H9 (cell line): Measurements from ENCODE around the gene GABBR2. TPM values are rescaled to one million over a fixed set of nuclear protein-coding genes. Genes with fewer than 3 reads are reported as not detected.

Experiments used
- DNase-seq: peaks from one replicate; pipeline ENCODE4 v3.0.0-alpha.2; 2017
- H2AFZ ChIP-seq: one replicate; pipeline ENCODE4 v1.6.1; 2013; ENCODE audit warnings: mild to moderate bottlenecking, low read length, control low read depth, moderate library complexity
- H2AK5ac ChIP-seq: 2 replicates; pipeline ENCODE4 v1.6.1; 2013; ENCODE audit warnings: low read length, control low read depth, mixed read lengths; ENCODE audit not compliant: insufficient read length
- H2BK120ac ChIP-seq: one replicate; pipeline ENCODE4 v1.6.1; 2013; ENCODE audit warnings: low read depth, mild to moderate bottlenecking, low read length, control low read depth, inconsistent platforms; ENCODE audit not compliant: poor library complexity, severe bottlenecking
- H2BK12ac ChIP-seq: 2 replicates; pipeline ENCODE4 v1.6.1; 2013; ENCODE audit warnings: low read length, control low read depth, mixed read lengths, low read depth; ENCODE audit not compliant: insufficient read length
- H2BK15ac ChIP-seq: 2 replicates; pipeline ENCODE4 v1.6.1; 2013; ENCODE audit warnings: low read depth, low read length, control low read depth
- H2BK20ac ChIP-seq: one replicate; pipeline ENCODE4 v1.6.1; 2013; ENCODE audit warnings: low read depth, mild to moderate bottlenecking, low read length, control low read depth, inconsistent platforms; ENCODE audit not compliant: poor library complexity, severe bottlenecking
- H2BK5ac ChIP-seq: 2 replicates; pipeline ENCODE4 v1.6.1; 2013; ENCODE audit warnings: low read length, control low read depth, mixed read lengths; ENCODE audit not compliant: insufficient read length
- H3K14ac ChIP-seq: 2 replicates; pipeline ENCODE4 v1.6.1; 2013; ENCODE audit warnings: low read length, control low read depth; ENCODE audit not compliant: insufficient read depth
- H3K18ac ChIP-seq: 2 replicates; pipeline ENCODE4 v1.6.1; 2013; ENCODE audit warnings: low read depth, mild to moderate bottlenecking, mixed read lengths, low read length, control low read depth; ENCODE audit not compliant: insufficient read length
- H3K23ac ChIP-seq: 2 replicates; pipeline ENCODE4 v1.6.1; 2013; ENCODE audit warnings: low read length, control low read depth, mixed read lengths, low read depth; ENCODE audit not compliant: insufficient read length
- H3K23me2 ChIP-seq: 2 replicates; pipeline ENCODE4 v1.6.1; 2013; ENCODE audit warnings: low read depth, mild to moderate bottlenecking, mixed read lengths, low read length, control low read depth; ENCODE audit not compliant: insufficient read length, poor library complexity, severe bottlenecking
- H3K27ac ChIP-seq: 2 replicates; pipeline ENCODE4 v1.5.1; 2013; ENCODE audit warnings: low read length, control low read depth, mixed read lengths, low read depth; ENCODE audit not compliant: insufficient read length
- H3K27me3 ChIP-seq: 2 replicates; pipeline ENCODE4 v1.6.1; 2013; ENCODE audit warnings: low read length, control low read depth, inconsistent platforms; ENCODE audit not compliant: insufficient read depth
- H3K4ac ChIP-seq: 2 replicates; pipeline ENCODE4 v1.6.1; 2013; ENCODE audit warnings: low read depth, mild to moderate bottlenecking, control low read depth, inconsistent platforms, low read length, moderate library complexity
- H3K4me1 ChIP-seq: 2 replicates; pipeline ENCODE4 v1.6.1; 2013; ENCODE audit warnings: low read length, control low read depth, inconsistent platforms; ENCODE audit not compliant: insufficient read depth
- H3K4me2 ChIP-seq: 2 replicates; pipeline ENCODE4 v1.6.1; 2013; ENCODE audit warnings: low read length, control low read depth, mixed read lengths; ENCODE audit not compliant: insufficient read length, insufficient read depth
- H3K56ac ChIP-seq: 2 replicates; pipeline ENCODE4 v1.6.1; 2013; ENCODE audit warnings: low read depth, mild to moderate bottlenecking, mixed read lengths, low read length, control low read depth; ENCODE audit not compliant: insufficient read length
- H3K79me1 ChIP-seq: 2 replicates; pipeline ENCODE4 v1.6.1; 2013; ENCODE audit warnings: low read depth, mild to moderate bottlenecking, moderate library complexity, low read length, control low read depth, inconsistent platforms; ENCODE audit not compliant: insufficient read depth, poor library complexity, severe bottlenecking
- H3K79me2 ChIP-seq: 2 replicates; pipeline ENCODE4 v1.6.1; 2013; ENCODE audit warnings: low read length, control low read depth, inconsistent platforms; ENCODE audit not compliant: insufficient read depth
- H3K9ac ChIP-seq: 2 replicates; pipeline ENCODE4 v1.6.1; 2013; ENCODE audit warnings: low read length, control low read depth, mixed read lengths; ENCODE audit not compliant: insufficient read length; ENCODE audit errors: extremely low read depth
- H3K9me3 ChIP-seq: one replicate; pipeline ENCODE4 v1.6.1; 2013; ENCODE audit warnings: low read depth, low read length, inconsistent platforms; ENCODE audit not compliant: control insufficient read depth
- H3T11ph ChIP-seq: one replicate; pipeline ENCODE4 v1.6.1; 2013; ENCODE audit warnings: mild to moderate bottlenecking, low read length, control low read depth, inconsistent platforms
- H4K20me1 ChIP-seq: one replicate; pipeline ENCODE4 v1.6.1; 2013; ENCODE audit not compliant: control insufficient read depth, insufficient read length, insufficient read depth
- H4K5ac ChIP-seq: 2 replicates; pipeline ENCODE4 v1.6.1; 2013; ENCODE audit warnings: low read depth, mild to moderate bottlenecking, mixed read lengths, low read length, control low read depth; ENCODE audit not compliant: insufficient read length
- H4K8ac ChIP-seq: replicated peaks from 2 replicates; pipeline ENCODE4 v1.6.1; 2013; ENCODE audit warnings: low read length, control low read depth, mixed read lengths, low read depth; ENCODE audit not compliant: insufficient read length
- H4K91ac ChIP-seq: 2 replicates; pipeline ENCODE4 v1.6.1; 2013; ENCODE audit warnings: low read depth, mild to moderate bottlenecking, moderate library complexity, mixed read lengths, low read length, control low read depth; ENCODE audit not compliant: insufficient read length
- H3K27ac Mint-ChIP-seq, 3 experiments: 2 replicates in 2 of 3; 3 replicates in 1 of 3; pipeline ENCODE4 v1.8.0; 2020 to 2021; ENCODE audit warnings: mixed read lengths in 3 of 3, mild to moderate bottlenecking in 1 of 3, moderate library complexity in 1 of 3
- H3K27me3 Mint-ChIP-seq: 2 replicates; pipeline ENCODE4 v1.8.0; 2021; ENCODE audit warnings: low read depth, mild to moderate bottlenecking, moderate library complexity, mixed read lengths
- H3K36me3 Mint-ChIP-seq, 3 experiments: 2 replicates in 2 of 3; 3 replicates in 1 of 3; pipeline ENCODE4 v1.8.0; 2020 to 2021; ENCODE audit warnings: low read depth in 3 of 3, mixed read lengths in 3 of 3; ENCODE audit not compliant: insufficient read depth in 1 of 3
- H3K4me1 Mint-ChIP-seq, 2 experiments: 2 replicates each; pipeline ENCODE4 v1.8.0; 2020; ENCODE audit warnings: mixed read lengths in 2 of 2
- H3K4me3 Mint-ChIP-seq, 2 experiments: 2 replicates in 1 of 2; 3 replicates in 1 of 2; pipeline ENCODE4 v1.8.0; 2020 to 2021; ENCODE audit warnings: mild to moderate bottlenecking in 2 of 2, mixed read lengths in 2 of 2, moderate library complexity in 1 of 2
- H3K9me3 Mint-ChIP-seq, 2 experiments: 2 replicates in 1 of 2; 3 replicates in 1 of 2; pipeline ENCODE4 v1.8.0; 2020; ENCODE audit warnings: mild to moderate bottlenecking in 2 of 2, mixed read lengths in 2 of 2, moderate library complexity in 1 of 2
- CTCF ChIP-seq: fragments of 200-600 bp; sonication (generic); conservative IDR thresholded peaks from 3 replicates; pipeline ENCODE4 v1.8.0; 2021; ENCODE audit warnings: antibody characterized with exemption, mild to moderate bottlenecking
- WGBS: extraction: QIAGEN DNeasy Blood & Tissue Kit; methylation state at CpG from one replicate; pipeline ENCODE4 v1.1.7; 2013; ENCODE audit warnings: missing lambda C conversion rate, low lambda C conversion rate, mixed read lengths; ENCODE audit not compliant: insufficient read length; ENCODE audit errors: extremely low coverage; 5-methylcytosine and 5-hydroxymethylcytosine counted together
- total RNA-seq: library from RNA; stranded (reverse); gene quantifications from 2 replicates; pipeline ENCODE4 v1.2.1, GENCODE V29; 2021

GABBR2 gene
- total RNA-seq, 1 experiment from 2014 or later: 0.66 TPM

- no CpG with 5 or more reads among the region's 1 CpG for WGBS
Measured at GRCh38 chr9:98584059-98584458, 124.7 kb downstream of the GABBR2 start.

More at GRCh38 chr9:98584059-98584458, 124.7 kb downstream of the GABBR2 start:
- H2BK12ac ChIP-seq: no peak overlapping the region
- no peak overlapping the region for H4K91ac ChIP-seq
- no peak overlapping the region for H3K27ac ChIP-seq
- H4K8ac ChIP-seq: no peak overlapping the region
- no peak overlapping the region for H2BK20ac ChIP-seq
- no peak overlapping the region for H3K27ac Mint-ChIP-seq
- H3T11ph ChIP-seq: no peak overlapping the region
- H3K27me3 ChIP-seq: no peaks in the 10 kb centered on the region; the same call in 1 of the 2 replicates
- no peaks in the 10 kb centered on the region for H3K79me2 ChIP-seq
- peaks cover 1% of the 10 kb centered on the region; the same call in 1 of the 2 replicates for H3K27me3 Mint-ChIP-seq
- H3K79me1 ChIP-seq: no peaks in the 10 kb centered on the region
- no peak overlapping the region for H3K56ac ChIP-seq
- H2AK5ac ChIP-seq: no peak overlapping the region
- no peak overlapping the region for H3K4ac ChIP-seq
- H3K14ac ChIP-seq: no peak overlapping the region
- H3K36me3 Mint-ChIP-seq: no peaks in the 10 kb centered on the region
- no peak overlapping the region for H3K18ac ChIP-seq
- no peak overlapping the region for H3K23ac ChIP-seq
- H4K5ac ChIP-seq: no peak overlapping the region
- H3K9me3 ChIP-seq: no peaks in the 10 kb centered on the region
- H2BK15ac ChIP-seq: no peak overlapping the region
- no peak overlapping the region for H2AFZ ChIP-seq
- no peaks in the 10 kb centered on the region for H3K23me2 ChIP-seq
- no peaks in the 10 kb centered on the region for H3K4me1 ChIP-seq
- no peak overlapping the region for H2BK5ac ChIP-seq
- H2BK120ac ChIP-seq: no peak overlapping the region
- no peak overlapping the region for H3K4me2 ChIP-seq
- H3K4me1 Mint-ChIP-seq: no peaks in the 10 kb centered on the region
- DNase-seq: no peak
- no peak overlapping the region for H3K9ac ChIP-seq
- no peak overlapping the region for H3K4me3 Mint-ChIP-seq
- no peaks in the 10 kb centered on the region for H4K20me1 ChIP-seq
- no peak for TF ChIP-seq CTCF
- H3K9me3 Mint-ChIP-seq: no peaks in the 10 kb centered on the region
